H9 (cell line): ENCODE data around the gene RBM22. TPM values are rescaled to one million over a fixed set of nuclear protein-coding genes. Genes with fewer than 3 reads are reported as not detected.

Experiments
- DNase-seq: peaks from one replicate; pipeline ENCODE4 v3.0.0-alpha.2; 2017
- H2AFZ ChIP-seq: one replicate; pipeline ENCODE4 v1.6.1; 2013; ENCODE audit warnings: mild to moderate bottlenecking, low read length, control low read depth, moderate library complexity
- H2AK5ac ChIP-seq: 2 replicates; pipeline ENCODE4 v1.6.1; 2013; ENCODE audit warnings: low read length, control low read depth, mixed read lengths; ENCODE audit not compliant: insufficient read length
- H2BK120ac ChIP-seq: one replicate; pipeline ENCODE4 v1.6.1; 2013; ENCODE audit warnings: low read depth, mild to moderate bottlenecking, low read length, control low read depth, inconsistent platforms; ENCODE audit not compliant: poor library complexity, severe bottlenecking
- H2BK12ac ChIP-seq: 2 replicates; pipeline ENCODE4 v1.6.1; 2013; ENCODE audit warnings: low read length, control low read depth, mixed read lengths, low read depth; ENCODE audit not compliant: insufficient read length
- H2BK15ac ChIP-seq: 2 replicates; pipeline ENCODE4 v1.6.1; 2013; ENCODE audit warnings: low read depth, low read length, control low read depth
- H2BK20ac ChIP-seq: one replicate; pipeline ENCODE4 v1.6.1; 2013; ENCODE audit warnings: low read depth, mild to moderate bottlenecking, low read length, control low read depth, inconsistent platforms; ENCODE audit not compliant: poor library complexity, severe bottlenecking
- H2BK5ac ChIP-seq: 2 replicates; pipeline ENCODE4 v1.6.1; 2013; ENCODE audit warnings: low read length, control low read depth, mixed read lengths; ENCODE audit not compliant: insufficient read length
- H3K14ac ChIP-seq: 2 replicates; pipeline ENCODE4 v1.6.1; 2013; ENCODE audit warnings: low read length, control low read depth; ENCODE audit not compliant: insufficient read depth
- H3K18ac ChIP-seq: 2 replicates; pipeline ENCODE4 v1.6.1; 2013; ENCODE audit warnings: low read depth, mild to moderate bottlenecking, mixed read lengths, low read length, control low read depth; ENCODE audit not compliant: insufficient read length
- H3K23ac ChIP-seq: 2 replicates; pipeline ENCODE4 v1.6.1; 2013; ENCODE audit warnings: low read length, control low read depth, mixed read lengths, low read depth; ENCODE audit not compliant: insufficient read length
- H3K23me2 ChIP-seq: 2 replicates; pipeline ENCODE4 v1.6.1; 2013; ENCODE audit warnings: low read depth, mild to moderate bottlenecking, mixed read lengths, low read length, control low read depth; ENCODE audit not compliant: insufficient read length, poor library complexity, severe bottlenecking
- H3K27ac ChIP-seq: 2 replicates; pipeline ENCODE4 v1.5.1; 2013; ENCODE audit warnings: low read length, control low read depth, mixed read lengths, low read depth; ENCODE audit not compliant: insufficient read length
- H3K27me3 ChIP-seq: 2 replicates; pipeline ENCODE4 v1.6.1; 2013; ENCODE audit warnings: low read length, control low read depth, inconsistent platforms; ENCODE audit not compliant: insufficient read depth
- H3K4ac ChIP-seq: 2 replicates; pipeline ENCODE4 v1.6.1; 2013; ENCODE audit warnings: low read depth, mild to moderate bottlenecking, control low read depth, inconsistent platforms, low read length, moderate library complexity
- H3K4me1 ChIP-seq: 2 replicates; pipeline ENCODE4 v1.6.1; 2013; ENCODE audit warnings: low read length, control low read depth, inconsistent platforms; ENCODE audit not compliant: insufficient read depth
- H3K4me2 ChIP-seq: 2 replicates; pipeline ENCODE4 v1.6.1; 2013; ENCODE audit warnings: low read length, control low read depth, mixed read lengths; ENCODE audit not compliant: insufficient read length, insufficient read depth
- H3K56ac ChIP-seq: 2 replicates; pipeline ENCODE4 v1.6.1; 2013; ENCODE audit warnings: low read depth, mild to moderate bottlenecking, mixed read lengths, low read length, control low read depth; ENCODE audit not compliant: insufficient read length
- H3K79me1 ChIP-seq: 2 replicates; pipeline ENCODE4 v1.6.1; 2013; ENCODE audit warnings: low read depth, mild to moderate bottlenecking, moderate library complexity, low read length, control low read depth, inconsistent platforms; ENCODE audit not compliant: insufficient read depth, poor library complexity, severe bottlenecking
- H3K79me2 ChIP-seq: 2 replicates; pipeline ENCODE4 v1.6.1; 2013; ENCODE audit warnings: low read length, control low read depth, inconsistent platforms; ENCODE audit not compliant: insufficient read depth
- H3K9ac ChIP-seq: 2 replicates; pipeline ENCODE4 v1.6.1; 2013; ENCODE audit warnings: low read length, control low read depth, mixed read lengths; ENCODE audit not compliant: insufficient read length; ENCODE audit errors: extremely low read depth
- H3K9me3 ChIP-seq: one replicate; pipeline ENCODE4 v1.6.1; 2013; ENCODE audit warnings: low read depth, low read length, inconsistent platforms; ENCODE audit not compliant: control insufficient read depth
- H3T11ph ChIP-seq: one replicate; pipeline ENCODE4 v1.6.1; 2013; ENCODE audit warnings: mild to moderate bottlenecking, low read length, control low read depth, inconsistent platforms
- H4K20me1 ChIP-seq: one replicate; pipeline ENCODE4 v1.6.1; 2013; ENCODE audit not compliant: control insufficient read depth, insufficient read length, insufficient read depth
- H4K5ac ChIP-seq: 2 replicates; pipeline ENCODE4 v1.6.1; 2013; ENCODE audit warnings: low read depth, mild to moderate bottlenecking, mixed read lengths, low read length, control low read depth; ENCODE audit not compliant: insufficient read length
- H4K8ac ChIP-seq: replicated peaks from 2 replicates; pipeline ENCODE4 v1.6.1; 2013; ENCODE audit warnings: low read length, control low read depth, mixed read lengths, low read depth; ENCODE audit not compliant: insufficient read length
- H4K91ac ChIP-seq: 2 replicates; pipeline ENCODE4 v1.6.1; 2013; ENCODE audit warnings: low read depth, mild to moderate bottlenecking, moderate library complexity, mixed read lengths, low read length, control low read depth; ENCODE audit not compliant: insufficient read length
- H3K27ac Mint-ChIP-seq, 3 experiments: 2 replicates in 2 of 3; 3 replicates in 1 of 3; pipeline ENCODE4 v1.8.0; 2020 to 2021; ENCODE audit warnings: mixed read lengths in 3 of 3, mild to moderate bottlenecking in 1 of 3, moderate library complexity in 1 of 3
- H3K27me3 Mint-ChIP-seq: 2 replicates; pipeline ENCODE4 v1.8.0; 2021; ENCODE audit warnings: low read depth, mild to moderate bottlenecking, moderate library complexity, mixed read lengths
- H3K36me3 Mint-ChIP-seq, 3 experiments: 2 replicates in 2 of 3; 3 replicates in 1 of 3; pipeline ENCODE4 v1.8.0; 2020 to 2021; ENCODE audit warnings: low read depth in 3 of 3, mixed read lengths in 3 of 3; ENCODE audit not compliant: insufficient read depth in 1 of 3
- H3K4me1 Mint-ChIP-seq, 2 experiments: 2 replicates each; pipeline ENCODE4 v1.8.0; 2020; ENCODE audit warnings: mixed read lengths in 2 of 2
- H3K4me3 Mint-ChIP-seq, 2 experiments: 2 replicates in 1 of 2; 3 replicates in 1 of 2; pipeline ENCODE4 v1.8.0; 2020 to 2021; ENCODE audit warnings: mild to moderate bottlenecking in 2 of 2, mixed read lengths in 2 of 2, moderate library complexity in 1 of 2
- H3K9me3 Mint-ChIP-seq, 2 experiments: 2 replicates in 1 of 2; 3 replicates in 1 of 2; pipeline ENCODE4 v1.8.0; 2020; ENCODE audit warnings: mild to moderate bottlenecking in 2 of 2, mixed read lengths in 2 of 2, moderate library complexity in 1 of 2
- WGBS: extraction: QIAGEN DNeasy Blood & Tissue Kit; methylation state at CpG from one replicate; pipeline ENCODE4 v1.1.7; 2013; ENCODE audit warnings: missing lambda C conversion rate, low lambda C conversion rate, mixed read lengths; ENCODE audit not compliant: insufficient read length; ENCODE audit errors: extremely low coverage; 5-methylcytosine and 5-hydroxymethylcytosine counted together
- total RNA-seq: library from RNA; stranded (reverse); gene quantifications from 2 replicates; pipeline ENCODE4 v1.2.1, GENCODE V29; 2021
- TF ChIP-seq, protein P1 (sequence below): fragments of 200-600 bp; sonication (generic); conservative IDR thresholded peaks from 3 replicates; pipeline ENCODE4 v1.8.0; 2021; ENCODE audit warnings: antibody characterized with exemption, mild to moderate bottlenecking

RBM22 gene
- total RNA-seq, 1 experiment from 2014 or later = 47.0 TPM

DNA sequence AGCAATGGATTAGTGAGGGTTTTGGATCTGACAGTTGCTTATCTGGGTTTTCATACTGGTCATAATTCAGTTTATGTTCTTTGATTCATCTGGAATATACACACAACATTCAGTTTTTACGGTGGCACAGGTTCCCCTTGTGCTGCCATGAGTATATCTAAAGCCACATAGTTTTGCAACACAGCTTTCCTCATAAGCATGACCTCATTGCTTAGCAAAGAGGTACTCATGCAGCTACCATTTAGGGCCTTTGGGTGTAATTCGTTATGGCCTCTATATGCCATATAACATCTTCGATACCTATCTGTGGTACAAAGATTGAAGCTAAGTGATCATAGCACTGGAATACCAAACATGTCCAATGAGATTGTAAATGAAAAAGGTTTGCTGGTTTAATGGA lies 2.9 kb upstream of the RBM22 start:
- Histone ChIP-seq H2BK12ac (no peak overlapping the region), H3K4me2 (no peak overlapping the region), H3K23ac (no peak overlapping the region), H3K4ac (no peak overlapping the region), H3K18ac (no peak overlapping the region), H2BK5ac (no peak overlapping the region), H2BK15ac (no peak overlapping the region), H3K56ac (no peak overlapping the region), H4K5ac (no peak overlapping the region), H3K79me2 (peaks cover 6% of the 10 kb centered on the region; the same call in 1 of the 2 replicates), H2AFZ (no peak overlapping the region), H3K9ac (no peak overlapping the region), H2BK120ac (no peak overlapping the region), H3K14ac (no peak overlapping the region), H3K27ac (no peak overlapping the region), H4K20me1 (no peaks in the 10 kb centered on the region), H3K27me3 (no peaks in the 10 kb centered on the region), H2BK20ac (no peak overlapping the region), H3K23me2 (peaks cover 7% of the 10 kb centered on the region), H2AK5ac (no peak overlapping the region), H3K4me1 (no peaks in the 10 kb centered on the region), H4K8ac (no peak overlapping the region), H3K9me3 (no peaks in the 10 kb centered on the region), H3T11ph (no peak overlapping the region), H4K91ac (no peak overlapping the region), H3K79me1 (no peaks in the 10 kb centered on the region)
- H3K27me3 Mint-ChIP-seq = no peaks in the 10 kb centered on the region
- H3K4me1 Mint-ChIP-seq = peaks cover 6 to 8% of the 10 kb centered on the region in 2 experiments
- no peaks in the 10 kb centered on the region for H3K9me3 Mint-ChIP-seq
- TF ChIP-seq, protein P1, sequence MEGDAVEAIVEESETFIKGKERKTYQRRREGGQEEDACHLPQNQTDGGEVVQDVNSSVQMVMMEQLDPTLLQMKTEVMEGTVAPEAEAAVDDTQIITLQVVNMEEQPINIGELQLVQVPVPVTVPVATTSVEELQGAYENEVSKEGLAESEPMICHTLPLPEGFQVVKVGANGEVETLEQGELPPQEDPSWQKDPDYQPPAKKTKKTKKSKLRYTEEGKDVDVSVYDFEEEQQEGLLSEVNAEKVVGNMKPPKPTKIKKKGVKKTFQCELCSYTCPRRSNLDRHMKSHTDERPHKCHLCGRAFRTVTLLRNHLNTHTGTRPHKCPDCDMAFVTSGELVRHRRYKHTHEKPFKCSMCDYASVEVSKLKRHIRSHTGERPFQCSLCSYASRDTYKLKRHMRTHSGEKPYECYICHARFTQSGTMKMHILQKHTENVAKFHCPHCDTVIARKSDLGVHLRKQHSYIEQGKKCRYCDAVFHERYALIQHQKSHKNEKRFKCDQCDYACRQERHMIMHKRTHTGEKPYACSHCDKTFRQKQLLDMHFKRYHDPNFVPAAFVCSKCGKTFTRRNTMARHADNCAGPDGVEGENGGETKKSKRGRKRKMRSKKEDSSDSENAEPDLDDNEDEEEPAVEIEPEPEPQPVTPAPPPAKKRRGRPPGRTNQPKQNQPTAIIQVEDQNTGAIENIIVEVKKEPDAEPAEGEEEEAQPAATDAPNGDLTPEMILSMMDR = no peak
- peaks cover 2 to 19% (median 6%) of the 10 kb centered on the region in 3 experiments; a peak in 6 of 7 replicates for H3K36me3 Mint-ChIP-seq
- DNase-seq = no peak
- WGBS = no CpG with 5 or more reads among the region's 3 CpGs
- no peak overlapping the region for H3K4me3 Mint-ChIP-seq
- H3K27ac Mint-ChIP-seq = no peak overlapping the region
